ENCODE data around the gene KRT79.

KRT79 gene

GRCh38 chr12:52815676-52816588, 18.2 kb downstream of the KRT79 start:
- TF ChIP-seq TAF1 (IDR thresholded peaks at IDR 0.05; ENCODE audit: borderline replicate concordance, insufficient read depth, low read length): no peak
- TF ChIP-seq POLR2AphosphoS5 (IDR thresholded peaks at IDR 0.05; ENCODE audit: low read depth, low read length): no peak
- no peak for TF ChIP-seq FOXP2 (optimal IDR thresholded peaks at IDR 0.05; ENCODE audit: borderline replicate concordance, extremely low read depth, extremely low read length, insufficient read depth)
- TF ChIP-seq REST (IDR thresholded peaks at IDR 0.05; ENCODE audit: insufficient read depth in 1 of 2, low read depth in 2 of 2, low read length in 2 of 2): no peak
- no peak for TF ChIP-seq SIN3A (IDR thresholded peaks at IDR 0.05; ENCODE audit: borderline replicate concordance, insufficient read depth, low read length)

- TF ChIP-seq POLR2AphosphoS5 (IDR thresholded peaks at IDR 0.05; ENCODE audit: low read depth, low read length) (no peak), SIN3A (IDR thresholded peaks at IDR 0.05; ENCODE audit: borderline replicate concordance, insufficient read depth, low read length) (no peak), TAF1 (IDR thresholded peaks at IDR 0.05; ENCODE audit: borderline replicate concordance, insufficient read depth, low read length) (no peak), REST (IDR thresholded peaks at IDR 0.05; ENCODE audit: insufficient read depth in 1 of 2, low read depth in 2 of 2, low read length in 2 of 2) (no peak), FOXP2 (optimal IDR thresholded peaks at IDR 0.05; ENCODE audit: borderline replicate concordance, extremely low read depth, extremely low read length, insufficient read depth) (no peak)
These were observed 18.9 kb downstream of the KRT79 start for GRCh38 chr12:52815161-52815560.

DNA sequence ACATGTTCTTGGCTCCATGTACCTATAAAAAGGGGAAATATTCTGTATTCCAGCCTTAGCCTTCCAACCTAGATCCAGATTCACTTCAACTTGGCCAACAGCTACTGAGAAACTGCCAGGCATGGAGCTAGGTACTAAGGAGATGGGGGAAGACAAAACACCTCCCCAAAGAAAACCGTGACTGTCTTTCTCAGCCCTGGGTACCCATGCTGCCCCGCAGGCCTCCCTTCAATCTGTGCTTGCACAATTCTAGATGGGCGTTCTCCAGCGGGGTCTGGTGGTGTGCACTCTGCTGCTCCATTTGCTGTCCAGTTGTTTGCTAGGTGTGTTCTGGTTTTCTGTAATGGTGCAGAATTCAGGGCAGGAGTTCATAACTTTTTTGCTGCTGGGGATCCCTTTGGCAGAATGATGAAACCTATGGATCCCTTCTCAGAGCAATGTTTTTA, 19.4 kb downstream of the KRT79 start:
- TF ChIP-seq SIN3A (IDR thresholded peaks at IDR 0.05; ENCODE audit: borderline replicate concordance, insufficient read depth, low read length) (no peak), FOXP2 (optimal IDR thresholded peaks at IDR 0.05; ENCODE audit: borderline replicate concordance, extremely low read depth, extremely low read length, insufficient read depth) (no peak), POLR2AphosphoS5 (IDR thresholded peaks at IDR 0.05; ENCODE audit: low read depth, low read length) (no peak), TAF1 (IDR thresholded peaks at IDR 0.05; ENCODE audit: borderline replicate concordance, insufficient read depth, low read length) (no peak), REST (IDR thresholded peaks at IDR 0.05; ENCODE audit: insufficient read depth in 1 of 2, low read depth in 2 of 2, low read length in 2 of 2) (no peak)

DNA sequence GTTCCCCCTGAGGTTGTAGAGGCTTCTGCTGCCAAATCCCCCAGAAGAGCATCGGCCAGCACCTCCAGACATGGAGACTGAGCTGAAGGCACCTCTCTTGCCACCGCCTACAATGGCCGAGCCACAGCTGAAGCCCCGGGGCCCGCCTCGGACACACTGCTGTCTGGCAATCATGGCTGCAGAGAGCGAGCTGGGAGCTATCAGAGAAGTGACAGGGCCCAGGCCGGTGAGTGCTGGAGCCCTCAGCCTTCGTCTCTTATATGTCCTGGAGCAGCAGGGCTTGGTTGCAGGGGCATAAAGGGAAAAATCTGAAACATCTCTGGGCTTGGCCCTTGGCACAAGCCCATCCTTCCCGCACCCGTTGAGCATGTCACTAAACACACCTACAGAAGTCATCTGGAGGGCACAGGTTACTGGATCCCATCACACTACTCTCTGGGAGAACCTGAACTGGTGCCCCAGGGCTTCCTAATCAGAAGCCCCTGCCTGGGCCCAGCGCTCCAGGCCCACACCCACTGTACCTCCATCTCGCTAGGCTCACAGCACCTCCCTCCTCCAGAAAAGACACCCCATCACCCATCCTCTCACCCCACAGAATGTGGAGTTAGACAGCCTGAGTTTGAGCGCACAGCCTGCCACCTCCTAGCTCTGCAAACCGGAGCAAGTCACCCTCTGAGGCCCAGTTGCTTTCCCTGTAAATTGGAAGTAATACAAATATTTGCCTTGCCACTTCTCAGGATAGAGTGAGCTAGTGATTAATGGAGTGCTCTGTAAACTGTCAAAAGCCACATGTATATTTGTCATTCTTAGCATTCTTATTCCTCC, 20.0 kb downstream of the KRT79 start, which contains the start of gene KRT4:
Gene KRT4 (minus strand): TSS at position 232 of the 825 bp plus-strand sequence. CDS start 58 bp downstream, at position 174.
- TF ChIP-seq TAF1 (IDR thresholded peaks at IDR 0.05; ENCODE audit: borderline replicate concordance, insufficient read depth, low read length): no peak
- no peak for TF ChIP-seq SIN3A (IDR thresholded peaks at IDR 0.05; ENCODE audit: borderline replicate concordance, insufficient read depth, low read length)

DNA sequence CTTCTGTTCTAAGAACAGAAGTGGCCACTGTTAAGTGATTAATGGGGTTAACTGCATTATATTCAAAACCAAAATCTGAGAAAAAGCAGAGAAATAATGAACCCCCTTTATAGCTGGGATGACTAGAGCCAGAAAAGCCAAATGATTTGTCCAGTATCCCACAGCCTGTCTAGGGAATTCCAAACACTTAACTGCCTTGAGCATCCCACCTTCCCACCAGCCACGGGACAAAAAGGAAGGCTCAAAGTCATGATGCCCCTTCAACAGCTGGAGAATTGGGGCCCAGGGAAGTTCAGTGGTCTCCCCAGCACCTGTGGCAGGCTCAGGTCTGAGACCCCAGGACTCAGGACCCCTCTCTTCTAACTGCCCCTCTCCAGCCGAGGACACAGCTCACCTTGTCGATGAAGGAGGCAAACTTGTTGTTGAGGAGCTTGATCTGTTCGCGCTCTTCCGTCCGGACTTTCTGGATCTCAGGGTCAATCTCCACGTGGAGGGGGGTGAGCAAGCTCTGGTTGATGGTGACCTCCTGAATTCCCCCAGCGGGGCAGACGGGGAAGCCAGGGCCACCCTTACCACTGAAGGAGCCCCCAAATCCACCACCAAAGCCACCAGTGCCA, 20.8 kb downstream of the KRT79 start:
- TF ChIP-seq TAF1 (IDR thresholded peaks at IDR 0.05; ENCODE audit: borderline replicate concordance, insufficient read depth, low read length): no peak
- TF ChIP-seq REST (IDR thresholded peaks at IDR 0.05; ENCODE audit: insufficient read depth in 1 of 2, low read depth in 2 of 2, low read length in 2 of 2): no peak
- no peak for TF ChIP-seq SIN3A (IDR thresholded peaks at IDR 0.05; ENCODE audit: borderline replicate concordance, insufficient read depth, low read length)
- no peak for TF ChIP-seq POLR2AphosphoS5 (IDR thresholded peaks at IDR 0.05; ENCODE audit: low read depth, low read length)
- no peak for TF ChIP-seq FOXP2 (optimal IDR thresholded peaks at IDR 0.05; ENCODE audit: borderline replicate concordance, extremely low read depth, extremely low read length, insufficient read depth)

All from PFSK-1 (cell line).